ENCODE data around the gene TMEM263. TPM values are rescaled to one million over a fixed set of nuclear protein-coding genes. Genes with fewer than 3 reads are reported as not detected.
"Not testable (repeated sequence)": the region's sequence is repeated elsewhere in the genome, so short reads cannot be mapped to it uniquely, and the experiment has no call there.

Gene TMEM263
- total and polyA plus RNA-seq, 9 of the 15 experiments (the other 6 are each of a cell fraction or from before 2014, with no cell fraction given), result 12.6 to 36.7 (median 24.4) TPM

DNA sequence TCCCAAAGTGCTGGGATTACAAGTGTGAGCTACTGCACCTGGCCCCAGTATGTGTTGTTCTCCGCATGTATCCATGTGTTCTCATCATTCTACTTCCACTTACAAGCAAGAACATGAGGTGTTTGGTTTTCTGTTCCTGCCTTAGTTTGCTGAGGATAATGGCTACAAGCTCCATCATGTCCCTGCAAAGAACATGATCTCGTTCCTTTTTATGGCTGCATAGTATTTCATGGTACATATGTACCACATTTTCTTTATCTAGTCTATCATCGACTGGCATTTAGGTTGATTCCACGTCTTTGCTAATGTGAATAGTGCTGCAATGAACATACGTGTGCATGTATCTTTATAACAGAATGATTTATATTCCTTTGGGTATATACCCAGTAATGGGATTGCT is 40.4 kb downstream of the TMEM263 start:
- H4K20me1 ChIP-seq (replicated peaks; ENCODE audit: control insufficient read depth, insufficient read depth, low read length); H2AFZ ChIP-seq (ENCODE audit: low read depth, low read length); ATAC-seq; FAIRE-seq; H3K9me1 ChIP-seq (ENCODE audit: control insufficient read depth, insufficient read depth, low read length); BruUV-seq (replicated peaks); intact Hi-C loops (cut with micrococcal nuclease); H3K79me2 ChIP-seq (ENCODE audit: control insufficient read depth, insufficient read depth, low read length); H3K27me3 ChIP-seq (ENCODE audit: control insufficient read depth in 2 of 2, insufficient read depth in 2 of 2, low read length in 2 of 2); H3K9ac ChIP-seq (ENCODE audit: insufficient read depth in 1 of 2, low read depth in 2 of 2, low read length in 2 of 2); in situ Hi-C loops (cut with MboI); H3K4me2 ChIP-seq (ENCODE audit: insufficient read depth, low read length); H3K4me1 ChIP-seq (replicated peaks in 1 of 2; ENCODE audit: control insufficient read depth in 2 of 2, insufficient read depth in 2 of 2, low read length in 2 of 2); DNase-seq (ENCODE audit: extremely low read depth in 1 of 4, low spot score in 3 of 4); H3K27ac ChIP-seq (ENCODE audit: extremely low read depth, low read depth, low read length); H3K4me3 ChIP-seq; CTCF ChIA-PET (ENCODE audit: low intra/inter-chr PET ratio); H3K9me3 ChIP-seq (replicated peaks; ENCODE audit: control insufficient read depth, insufficient read depth, low read depth, low read length): not testable (repeated sequence)
- 80% methylated on average over 5 of the region's 5 CpGs for WGBS (ENCODE audit: insufficient coverage, low coverage, missing lambda C conversion rate)
- POLR2A ChIA-PET, result interaction anchor here (1.1 kb wide), 1 partner anchor 9 kb away, joined by 3 read pairs; the partner anchor contains the start of gene MTERF2
- H3K36me3 ChIP-seq (ENCODE audit: control insufficient read depth, insufficient read depth, low read length), result peaks cover 31% of the 10 kb centered on the region; the same call in 2 of the 3 replicates
- peak; percentile 51 for TF ChIP-seq ZNF146 (CRISPR knock-in tag; IDR thresholded peaks at IDR 0.05; ENCODE audit: unreplicated experiment)

DNA sequence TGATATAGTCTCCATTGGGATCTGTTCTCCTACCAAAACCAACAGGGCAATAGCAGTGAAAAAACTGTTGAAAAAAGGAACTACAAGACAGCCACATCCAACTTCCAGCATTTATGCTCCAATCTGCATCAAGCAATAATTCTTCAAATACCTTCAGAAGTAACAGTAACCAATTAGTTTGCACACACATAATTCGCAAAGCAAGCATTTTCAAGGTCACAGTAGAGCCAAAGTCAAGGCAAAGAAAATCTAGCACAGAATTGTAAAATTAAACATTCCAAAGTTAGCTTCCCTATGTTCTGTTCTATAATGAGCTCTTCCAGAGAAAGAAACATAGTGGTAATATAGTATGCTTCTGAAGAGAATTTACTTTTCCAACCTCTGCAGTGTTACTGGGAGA is 42.2 kb downstream of the TMEM263 start:
- H3K9me3 ChIP-seq (replicated peaks; ENCODE audit: control insufficient read depth, insufficient read depth, low read depth, low read length), result no peaks in the 10 kb centered on the region
- no peaks in the 10 kb centered on the region for H3K79me2 ChIP-seq (ENCODE audit: control insufficient read depth, insufficient read depth, low read length)
- TF ChIP-seq ZNF316 (IDR thresholded peaks at IDR 0.05) (peak; percentile 47), DDX20 (tag; IDR thresholded peaks at IDR 0.05; ENCODE audit: low read depth) (no peak)
- POLR2A ChIA-PET, result no interaction called here
- DNase-seq (ENCODE audit: extremely low read depth in 1 of 4, low spot score in 3 of 4) (no peak), FAIRE-seq (no peak), ATAC-seq (no peak)
- H3K27ac ChIP-seq (ENCODE audit: extremely low read depth, low read depth, low read length), result no peak overlapping the region
- BruUV-seq (replicated peaks), result no TSS peak
- no peak overlapping the region for H3K4me3 ChIP-seq
- no peaks in the 10 kb centered on the region for H3K27me3 ChIP-seq (ENCODE audit: control insufficient read depth in 2 of 2, insufficient read depth in 2 of 2, low read length in 2 of 2)
- in situ Hi-C loops (cut with MboI) (no loop called here), intact Hi-C loops (cut with micrococcal nuclease) (no loop called here)
- CTCF ChIA-PET (ENCODE audit: low intra/inter-chr PET ratio), result no interaction called here
- WGBS (ENCODE audit: insufficient coverage, low coverage, missing lambda C conversion rate), result 100% methylated on average over 1 of the region's 1 CpG
- H3K9ac ChIP-seq (ENCODE audit: insufficient read depth in 1 of 2, low read depth in 2 of 2, low read length in 2 of 2), result no peak overlapping the region
- no peaks in the 10 kb centered on the region for H3K9me1 ChIP-seq (ENCODE audit: control insufficient read depth, insufficient read depth, low read length)
- H2AFZ ChIP-seq (ENCODE audit: low read depth, low read length), result no peak overlapping the region
- no peaks in the 10 kb centered on the region for H3K4me1 ChIP-seq (replicated peaks in 1 of 2; ENCODE audit: control insufficient read depth in 2 of 2, insufficient read depth in 2 of 2, low read length in 2 of 2)
- no peaks in the 10 kb centered on the region for H4K20me1 ChIP-seq (replicated peaks; ENCODE audit: control insufficient read depth, insufficient read depth, low read length)
- H3K36me3 ChIP-seq (ENCODE audit: control insufficient read depth, insufficient read depth, low read length), result peaks cover 36% of the 10 kb centered on the region; the same call in 2 of the 3 replicates
- H3K4me2 ChIP-seq (ENCODE audit: insufficient read depth, low read length), result no peak overlapping the region
